Measurements from ENCODE around the gene ADM.

DNA sequence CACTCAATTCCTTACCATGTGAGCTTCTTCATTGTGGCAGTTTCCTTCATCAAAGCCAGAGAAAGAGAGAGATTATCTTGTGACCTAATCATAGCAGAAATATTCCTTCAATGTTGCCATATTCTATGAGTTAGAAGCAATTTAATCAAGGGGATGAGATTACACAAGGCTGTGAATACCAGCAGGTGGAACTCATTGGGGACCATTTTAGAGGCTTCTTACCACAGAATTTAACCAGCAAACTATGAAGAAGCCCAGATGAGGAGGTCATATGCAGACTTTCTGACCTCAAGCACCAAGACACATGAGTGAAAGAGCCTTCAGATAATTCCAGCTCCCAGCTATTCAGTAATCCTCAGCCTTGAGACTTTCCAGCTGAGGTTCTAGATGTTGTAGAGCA, 51.3 kb downstream of the ADM start:
- TF ChIP-seq, protein P1, sequence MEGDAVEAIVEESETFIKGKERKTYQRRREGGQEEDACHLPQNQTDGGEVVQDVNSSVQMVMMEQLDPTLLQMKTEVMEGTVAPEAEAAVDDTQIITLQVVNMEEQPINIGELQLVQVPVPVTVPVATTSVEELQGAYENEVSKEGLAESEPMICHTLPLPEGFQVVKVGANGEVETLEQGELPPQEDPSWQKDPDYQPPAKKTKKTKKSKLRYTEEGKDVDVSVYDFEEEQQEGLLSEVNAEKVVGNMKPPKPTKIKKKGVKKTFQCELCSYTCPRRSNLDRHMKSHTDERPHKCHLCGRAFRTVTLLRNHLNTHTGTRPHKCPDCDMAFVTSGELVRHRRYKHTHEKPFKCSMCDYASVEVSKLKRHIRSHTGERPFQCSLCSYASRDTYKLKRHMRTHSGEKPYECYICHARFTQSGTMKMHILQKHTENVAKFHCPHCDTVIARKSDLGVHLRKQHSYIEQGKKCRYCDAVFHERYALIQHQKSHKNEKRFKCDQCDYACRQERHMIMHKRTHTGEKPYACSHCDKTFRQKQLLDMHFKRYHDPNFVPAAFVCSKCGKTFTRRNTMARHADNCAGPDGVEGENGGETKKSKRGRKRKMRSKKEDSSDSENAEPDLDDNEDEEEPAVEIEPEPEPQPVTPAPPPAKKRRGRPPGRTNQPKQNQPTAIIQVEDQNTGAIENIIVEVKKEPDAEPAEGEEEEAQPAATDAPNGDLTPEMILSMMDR (IDR thresholded peaks at IDR 0.05) = no peak
- TF ChIP-seq EZH2 (IDR thresholded peaks at IDR 0.05; ENCODE audit: borderline replicate concordance, insufficient read depth, low read depth, low read length, poor library complexity, severe bottlenecking) = no peak
